ENCODE data around the gene RHOBTB3. TPM values are rescaled to one million over a fixed set of nuclear protein-coding genes. Genes with fewer than 3 reads are reported as not detected.

Gene RHOBTB3
- total and polyA plus RNA-seq, 10 of the 15 experiments (the other 5 are each of a cell fraction or from before 2014, with no cell fraction given): 3.6 to 42.8 (median 8.4) TPM

- TF ChIP-seq ATF3 (IDR thresholded peaks at IDR 0.05; ENCODE audit: borderline replicate concordance, extremely low read depth, low read depth, low read length) (no peak), ATF2 (IDR thresholded peaks at IDR 0.05; ENCODE audit: low read length) (no peak), POLR2AphosphoS2 (IDR thresholded peaks at IDR 0.05; ENCODE audit: low read depth, low read length) (no peak), ZBED1 (IDR thresholded peaks at IDR 0.05; ENCODE audit: borderline replicate concordance) (no peak), RBBP5 (conservative IDR thresholded peaks at IDR 0.05) (no peak), CREB1 (IDR thresholded peaks at IDR 0.05; ENCODE audit: low read depth) (no peak)
Measured at GRCh38 chr5:95713960-95714710, 17.0 kb upstream of the RHOBTB3 start (continued).

GRCh38 chr5:95715799-95716461 lies 15.2 kb upstream of the RHOBTB3 start:
- intact Hi-C loops (cut with micrococcal nuclease; ENCODE audit: unreplicated experiment): no loop called here
- TF ChIP-seq MTA2 (IDR thresholded peaks at IDR 0.05; ENCODE audit: low read depth) (peak; percentile 58), ATF2 (IDR thresholded peaks at IDR 0.05; ENCODE audit: low read length) (peak; percentile 78), BRCA1 (IDR thresholded peaks at IDR 0.05; ENCODE audit: low read depth, low read length) (no peak), ESRRA (IDR thresholded peaks at IDR 0.05; ENCODE audit: low read length) (no peak), RUNX3 (IDR thresholded peaks at IDR 0.05; ENCODE audit: low read length) (peak; percentile 92), MLLT1 (IDR thresholded peaks at IDR 0.05) (peak; percentile 58), IRF4 (IDR thresholded peaks at IDR 0.05; ENCODE audit: low read depth, low read length) (peak; percentile 42; the same call in 1 of the 2 replicates), BHLHE40 (IDR thresholded peaks at IDR 0.05; ENCODE audit: borderline replicate concordance in 1 of 2, low read depth in 2 of 2, low read length in 1 of 2) (no peak), FOXM1 (IDR thresholded peaks at IDR 0.05; ENCODE audit: low read depth, low read length) (peak; percentile 67; the same call in 1 of the 2 replicates)

More at GRCh38 chr5:95715799-95716461, 15.2 kb upstream of the RHOBTB3 start:
- Histone ChIP-seq H3K27me3 (replicated peaks in 1 of 2; ENCODE audit: control insufficient read depth in 2 of 2, insufficient read depth in 2 of 2, low read length in 1 of 2) (no peaks in the 10 kb centered on the region), H4K20me1 (ENCODE audit: control insufficient read depth, insufficient read depth) (no peaks in the 10 kb centered on the region), H3K4me3 (no peak overlapping the region), H3K79me2 (ENCODE audit: control insufficient read depth, insufficient read depth, low read length) (no peaks in the 10 kb centered on the region), H2AFZ (ENCODE audit: control insufficient read depth, low read depth, low read length) (no peak overlapping the region), H3K36me3 (ENCODE audit: control insufficient read depth in 2 of 2, insufficient read depth in 2 of 2, low read length in 1 of 2) (no peaks in the 10 kb centered on the region), H3K9me3 (replicated peaks; ENCODE audit: control insufficient read depth, insufficient read depth, low read length) (no peaks in the 10 kb centered on the region; the same call in 2 of the 3 replicates), H3K9ac (ENCODE audit: control insufficient read depth, insufficient read depth, low read length) (no peak overlapping the region), H3K4me2 (ENCODE audit: control insufficient read depth, insufficient read depth) (no peak overlapping the region), H3K27ac (ENCODE audit: control insufficient read depth, insufficient read depth) (no peak overlapping the region), H3K4me1 (ENCODE audit: control insufficient read depth, insufficient read depth, low read length) (peaks cover 25% of the 10 kb centered on the region)
- POLR2A ChIA-PET: interaction anchor here (0.8 to 3.2 kb wide), 2 partner anchors 10 to 11 kb away, joined by 3 to 15 read pairs; no protein-coding TSS in a partner anchor
- WGBS (ENCODE audit: insufficient coverage, insufficient replicate concordance, low lambda C conversion rate, missing lambda C conversion rate): 80% methylated on average over 5 of the region's 5 CpGs
- no TSS peak for BruUV-seq (replicated peaks)
- CTCF ChIA-PET: interaction anchor here (1.5 to 2.7 kb wide), 3 partner anchors 11 to 73 kb away, joined by 3 to 11 read pairs (median 3); no protein-coding TSS in a partner anchor
- RAD21 ChIA-PET (ENCODE audit: unreplicated experiment): interaction anchor here (1.5 kb wide), 1 partner anchor 15 kb away, joined by 5 read pairs; no protein-coding TSS in a partner anchor
- in situ Hi-C loops (cut with MboI): no loop called here
- FAIRE-seq: peak; percentile 27
- peak; percentile 67 for ATAC-seq
- DNase-seq (ENCODE audit: low read depth, low spot score): no peak
- SMC1A ChIA-PET (ENCODE audit: uncharacterized antibody, unreplicated experiment): interaction anchor here (1.0 to 3.6 kb wide), 5 partner anchors 10 to 243 kb away, joined by 3 to 23 read pairs (median 4); no protein-coding TSS in a partner anchor
